Measurements from ENCODE around the gene TRAK2. TPM values are rescaled to one million over a fixed set of nuclear protein-coding genes. Genes with fewer than 3 reads are reported as not detected.
"Not testable (repeated sequence)": the region's sequence is repeated elsewhere in the genome, so short reads cannot be mapped to it uniquely, and the experiment has no call there.

The TRAK2 gene
- total RNA-seq, 2 experiments from 2014 or later = 7.1 to 11.9 TPM

DNA sequence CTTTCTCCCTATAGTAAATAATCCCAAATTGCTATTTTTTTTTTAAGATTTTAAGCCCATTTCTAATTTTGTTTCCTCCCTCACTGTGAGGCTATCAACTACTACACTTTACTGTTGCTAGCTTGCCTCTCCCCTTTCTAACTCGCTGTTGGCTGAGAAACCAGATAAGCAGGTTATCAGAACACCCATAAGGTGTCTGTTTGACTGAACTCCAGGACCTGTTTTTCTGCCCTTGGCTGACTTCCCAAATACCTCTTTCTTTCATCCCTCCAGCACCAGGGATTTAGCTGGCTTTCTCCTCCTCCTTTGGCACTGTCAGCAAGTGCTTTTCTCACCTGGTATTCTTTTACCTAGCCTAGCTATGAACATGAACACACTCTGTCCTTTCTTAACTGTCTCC, 11.1 kb downstream of the TRAK2 start:
- POLR2A ChIA-PET = interaction anchor here (0.5 to 2.6 kb wide), 4 partner anchors 10 to 526 kb away, joined by 3 to 22 read pairs (median 4); partner anchors contain the start of genes STRADB and TRAK2
- no TSS peak for BruUV-seq (replicated peaks)
- TF ChIP-seq, protein P1, sequence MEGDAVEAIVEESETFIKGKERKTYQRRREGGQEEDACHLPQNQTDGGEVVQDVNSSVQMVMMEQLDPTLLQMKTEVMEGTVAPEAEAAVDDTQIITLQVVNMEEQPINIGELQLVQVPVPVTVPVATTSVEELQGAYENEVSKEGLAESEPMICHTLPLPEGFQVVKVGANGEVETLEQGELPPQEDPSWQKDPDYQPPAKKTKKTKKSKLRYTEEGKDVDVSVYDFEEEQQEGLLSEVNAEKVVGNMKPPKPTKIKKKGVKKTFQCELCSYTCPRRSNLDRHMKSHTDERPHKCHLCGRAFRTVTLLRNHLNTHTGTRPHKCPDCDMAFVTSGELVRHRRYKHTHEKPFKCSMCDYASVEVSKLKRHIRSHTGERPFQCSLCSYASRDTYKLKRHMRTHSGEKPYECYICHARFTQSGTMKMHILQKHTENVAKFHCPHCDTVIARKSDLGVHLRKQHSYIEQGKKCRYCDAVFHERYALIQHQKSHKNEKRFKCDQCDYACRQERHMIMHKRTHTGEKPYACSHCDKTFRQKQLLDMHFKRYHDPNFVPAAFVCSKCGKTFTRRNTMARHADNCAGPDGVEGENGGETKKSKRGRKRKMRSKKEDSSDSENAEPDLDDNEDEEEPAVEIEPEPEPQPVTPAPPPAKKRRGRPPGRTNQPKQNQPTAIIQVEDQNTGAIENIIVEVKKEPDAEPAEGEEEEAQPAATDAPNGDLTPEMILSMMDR (conservative IDR thresholded peaks at IDR 0.05; ENCODE audit: low read length) = no peak
- TF ChIP-seq EZH2phosphoT487 (IDR thresholded peaks at IDR 0.05; ENCODE audit: borderline replicate concordance, low read depth, low read length) = no peak

DNA sequence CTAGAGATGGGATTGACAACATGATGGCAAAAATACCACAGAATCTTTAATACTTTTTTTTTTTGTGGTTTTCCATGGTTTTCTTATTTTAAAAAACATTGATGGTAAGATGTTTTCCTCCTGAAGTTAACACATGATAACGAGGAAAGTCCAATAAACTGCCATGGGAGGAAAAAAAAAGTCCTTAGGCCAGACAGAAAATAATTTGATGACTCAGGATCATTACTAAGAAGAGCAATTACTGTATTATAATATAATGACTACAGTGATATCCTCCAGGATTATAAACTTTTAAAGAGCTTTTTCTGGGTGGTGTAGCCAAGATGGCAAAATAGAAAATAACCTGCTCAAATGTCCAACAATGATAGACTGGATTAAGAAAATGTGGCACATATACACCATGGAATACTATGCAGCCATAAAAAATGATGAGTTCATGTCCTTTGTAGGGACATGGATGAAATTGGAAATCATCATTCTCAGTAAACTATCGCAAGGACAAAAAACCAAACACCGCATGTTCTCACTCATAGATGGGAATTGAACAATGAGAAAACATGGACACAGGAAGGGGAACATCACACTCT, 11.8 kb downstream of the TRAK2 start:
- H3K9me2 ChIP-seq (ENCODE audit: insufficient read depth, low read length); DNase-seq (ENCODE audit: low spot score); BruUV-seq (replicated peaks); H3K27ac ChIP-seq (ENCODE audit: low read depth, low read length, poor library complexity, severe bottlenecking); H3K36me3 ChIP-seq (ENCODE audit: insufficient read depth, low read length); H3K4me3 ChIP-seq (ENCODE audit: low read depth, low read length, poor library complexity, severe bottlenecking); H2AFZ ChIP-seq (ENCODE audit: low read length); H3K4me2 ChIP-seq (ENCODE audit: low read length); CTCF ChIA-PET (ENCODE audit: unreplicated experiment); H3K9me3 ChIP-seq (ENCODE audit: low read length); H4K20me1 ChIP-seq (ENCODE audit: insufficient read depth, low read length); intact Hi-C loops (cut with micrococcal nuclease; ENCODE audit: unreplicated experiment): not testable (repeated sequence)
- POLR2A ChIA-PET = interaction anchor here (2.6 kb wide), 1 partner anchor 11 kb away, joined by 22 read pairs; the partner anchor contains the start of genes STRADB and TRAK2
- peaks cover 15% of the 10 kb centered on the region for H3K79me2 ChIP-seq (ENCODE audit: insufficient read depth, low read depth, low read length)
- H3K4me1 ChIP-seq (ENCODE audit: insufficient read depth, low read length, poor library complexity, severe bottlenecking) = peaks cover 12% of the 10 kb centered on the region

More for the DNA sequence above, 11.1 kb downstream of the TRAK2 start:
- H2AFZ ChIP-seq (ENCODE audit: low read length) = no peak overlapping the region
- intact Hi-C loops (cut with micrococcal nuclease; ENCODE audit: unreplicated experiment) = no loop called here
- peaks cover 12% of the 10 kb centered on the region for H3K4me1 ChIP-seq (ENCODE audit: insufficient read depth, low read length, poor library complexity, severe bottlenecking)
- CTCF ChIA-PET (ENCODE audit: unreplicated experiment) = no interaction called here
- no peaks in the 10 kb centered on the region for H3K9me2 ChIP-seq (ENCODE audit: insufficient read depth, low read length)
- DNase-seq (ENCODE audit: low spot score) = no peak
- peaks cover 15% of the 10 kb centered on the region for H3K79me2 ChIP-seq (ENCODE audit: insufficient read depth, low read depth, low read length)
- no peaks in the 10 kb centered on the region for H3K36me3 ChIP-seq (ENCODE audit: insufficient read depth, low read length)
- H4K20me1 ChIP-seq (ENCODE audit: insufficient read depth, low read length) = no peaks in the 10 kb centered on the region
- no peak overlapping the region for H3K4me3 ChIP-seq (ENCODE audit: low read depth, low read length, poor library complexity, severe bottlenecking)
- H3K9me3 ChIP-seq (ENCODE audit: low read length) = no peaks in the 10 kb centered on the region; the same call in 1 of the 2 replicates
- no peak overlapping the region for H3K4me2 ChIP-seq (ENCODE audit: low read length)
- H3K27ac ChIP-seq (ENCODE audit: low read depth, low read length, poor library complexity, severe bottlenecking) = no peak overlapping the region

DNA sequence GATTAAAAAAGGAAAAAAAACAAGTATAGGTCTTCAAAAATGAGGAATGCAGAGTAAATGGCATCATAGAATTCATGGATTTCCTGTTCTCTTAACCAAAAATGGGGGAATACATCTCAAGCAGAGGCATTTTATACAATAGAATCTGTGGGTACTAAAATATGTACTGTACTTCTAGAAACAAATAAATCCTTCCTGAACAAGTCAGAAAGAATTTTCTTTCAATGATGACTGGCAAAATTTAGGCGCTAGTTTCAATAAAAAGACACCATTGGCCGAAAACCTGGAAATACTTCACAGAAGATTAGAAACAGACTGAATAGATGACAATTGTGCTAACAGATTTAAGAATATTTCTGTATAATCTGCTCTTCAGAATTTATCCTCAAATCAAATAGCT, 15.1 kb downstream of the TRAK2 start:
- H3K9me2 ChIP-seq (ENCODE audit: insufficient read depth, low read length) = no peaks in the 10 kb centered on the region
- no peaks in the 10 kb centered on the region; the same call in 1 of the 2 replicates for H3K9me3 ChIP-seq (ENCODE audit: low read length)
- TF ChIP-seq, protein P1 (conservative IDR thresholded peaks at IDR 0.05; ENCODE audit: low read length) = no peak
- TF ChIP-seq EZH2phosphoT487 (IDR thresholded peaks at IDR 0.05; ENCODE audit: borderline replicate concordance, low read depth, low read length) = no peak
- no peaks in the 10 kb centered on the region for H3K36me3 ChIP-seq (ENCODE audit: insufficient read depth, low read length)
- intact Hi-C loops (cut with micrococcal nuclease; ENCODE audit: unreplicated experiment) = no loop called here
- DNase-seq (ENCODE audit: low spot score) = no peak
- CTCF ChIA-PET (ENCODE audit: unreplicated experiment) = no interaction called here
- peaks cover 5% of the 10 kb centered on the region for H3K4me1 ChIP-seq (ENCODE audit: insufficient read depth, low read length, poor library complexity, severe bottlenecking)
- POLR2A ChIA-PET = interaction anchor here (0.7 to 3.2 kb wide), 3 partner anchors 10 to 915 kb away, joined by 3 to 18 read pairs (median 3); no protein-coding TSS in a partner anchor
- no peak overlapping the region for H3K4me3 ChIP-seq (ENCODE audit: low read depth, low read length, poor library complexity, severe bottlenecking)
- H3K27ac ChIP-seq (ENCODE audit: low read depth, low read length, poor library complexity, severe bottlenecking) = no peak overlapping the region
- H3K79me2 ChIP-seq (ENCODE audit: insufficient read depth, low read depth, low read length) = peaks cover 15% of the 10 kb centered on the region
- H4K20me1 ChIP-seq (ENCODE audit: insufficient read depth, low read length) = no peaks in the 10 kb centered on the region
- BruUV-seq (replicated peaks) = no TSS peak
- no peak overlapping the region for H3K4me2 ChIP-seq (ENCODE audit: low read length)
- H2AFZ ChIP-seq (ENCODE audit: low read length) = no peak overlapping the region

Measured in OCI-LY7 (cell line).